Naive thymus-derived CD4-positive, alpha-beta T cell (primary cell): ENCODE results near the gene BRCA2. TPM values are rescaled to one million over a fixed set of nuclear protein-coding genes. Genes with fewer than 3 reads are reported as not detected.

Source experiments
- ATAC-seq: fragments of 150-1000 bp; cut with Tn5 transposase; 2 replicates; pipeline ENCODE4 v1.10.0; 2021; ENCODE audit warnings: mild to moderate bottlenecking, moderate library complexity
- CTCF ChIA-PET: fragments of 350-600 bp; sonication (Branson Sonifier 250); formaldehyde crosslinking; loops from one replicate; lab custom pipeline; 2021; ENCODE audit warnings: antibody characterized with exemption; lab: Charles Lee
- POLR2A ChIA-PET: fragments of 350-600 bp; sonication (Branson Sonifier 250); formaldehyde crosslinking; loops from one replicate; lab custom pipeline; 2021; ENCODE audit warnings: antibody characterized with exemption, inconsistent platforms; lab: Charles Lee
- DNase-seq, 9 donors: peaks; one replicate each; pipeline versions ENCODE4 v3.0.0 to v3.0.0-alpha.2; 2020 to 2022; ENCODE audit warnings: mixed read lengths in 1 of 9
- H3K27ac ChIP-seq: one replicate; pipeline ENCODE4 v1.7.0; 2013; ENCODE audit warnings: mild to moderate bottlenecking, low read depth, low read length, moderate library complexity
- H3K27me3 ChIP-seq, 2 donors: one replicate each; pipeline ENCODE4 v1.7.0; 2013; ENCODE audit warnings: low read length in 2 of 2, mild to moderate bottlenecking in 2 of 2, moderate library complexity in 2 of 2; ENCODE audit not compliant: control insufficient read depth in 2 of 2, insufficient read depth in 2 of 2
- H3K36me3 ChIP-seq, 3 experiments: 1 replicate in 2 of 3; 2 replicates in 1 of 3; pipeline ENCODE4 v1.7.0; 2013; ENCODE audit warnings: low read length in 3 of 3, mild to moderate bottlenecking in 3 of 3, moderate library complexity in 1 of 3; ENCODE audit not compliant: insufficient read depth in 3 of 3, control insufficient read depth in 2 of 3
- H3K4me1 ChIP-seq, 2 donors: one replicate each; pipeline ENCODE4 v1.7.0; 2013; ENCODE audit warnings: low read length in 2 of 2, mild to moderate bottlenecking in 2 of 2, moderate library complexity in 1 of 2; ENCODE audit not compliant: control insufficient read depth in 2 of 2, insufficient read depth in 2 of 2
- H3K4me3 ChIP-seq: 2 replicates; pipeline ENCODE4 v1.7.0; 2013; ENCODE audit warnings: mild to moderate bottlenecking, low read length
- H3K9me3 ChIP-seq, 3 experiments: 1 replicate in 2 of 3; 2 replicates in 1 of 3; pipeline ENCODE4 v1.7.0; 2013; ENCODE audit warnings: low read length in 3 of 3; ENCODE audit not compliant: control insufficient read depth in 2 of 3
- H3K27ac Mint-ChIP-seq, 9 donors: one replicate each; pipeline ENCODE4 v1.8.0; 2020 to 2022; ENCODE audit warnings: mixed read lengths in 9 of 9, mild to moderate bottlenecking in 8 of 9, moderate library complexity in 5 of 9, inconsistent platforms in 2 of 9
- H3K27me3 Mint-ChIP-seq, 5 donors: one replicate each; pipeline ENCODE4 v1.8.0; 2021 to 2022; ENCODE audit warnings: mixed read lengths in 5 of 5, mild to moderate bottlenecking in 1 of 5
- H3K36me3 Mint-ChIP-seq, 5 donors: one replicate each; pipeline ENCODE4 v1.8.0; 2020 to 2022; ENCODE audit warnings: mixed read lengths in 5 of 5, mild to moderate bottlenecking in 3 of 5, inconsistent platforms in 1 of 5
- H3K4me1 Mint-ChIP-seq, 7 donors: one replicate each; pipeline ENCODE4 v1.8.0; 2020 to 2022; ENCODE audit warnings: mixed read lengths in 7 of 7, mild to moderate bottlenecking in 3 of 7, inconsistent platforms in 1 of 7
- H3K4me3 Mint-ChIP-seq, 10 donors: one replicate each; pipeline ENCODE4 v1.8.0; 2020 to 2022; ENCODE audit warnings: mild to moderate bottlenecking in 10 of 10, mixed read lengths in 10 of 10, moderate library complexity in 6 of 10, inconsistent platforms in 2 of 10
- H3K9me3 Mint-ChIP-seq, 11 donors: one replicate each; pipeline ENCODE4 v1.8.0; 2020 to 2022; ENCODE audit warnings: mixed read lengths in 11 of 11, mild to moderate bottlenecking in 4 of 11, inconsistent platforms in 1 of 11, moderate library complexity in 1 of 11
- intact Hi-C, 2 donors: fragments of 100-400 bp; cut with micrococcal nuclease; formaldehyde crosslinking; loops; one replicate each; pipeline ENCODE4 v1.15.1; 2023
- polyA plus RNA-seq, 2 donors: library from polyadenylated mRNA; unstranded; fragments of 300-500 nt; fragmentation: Illumina TruSeq; gene quantifications; one replicate each; pipeline ENCODE4 v1.2.3, GENCODE V29; 2021
- total RNA-seq, 6 experiments: library from RNA in 5 of 6; stranded (reverse) in 5 of 6; gene quantifications; 1 replicate in 5 of 6; 2 replicates in 1 of 6; pipeline ENCODE4 v1.2.3 and lab custom pipeline; 2021 to 2026

The BRCA2 gene
- 10 to 100 TPM in 1 of 5 experiments, 1 to 10 TPM in 4; 3.2 to 19.9 (median 4.3) TPM for total RNA-seq
- 1 to 10 TPM; 1.1 to 1.6 TPM for polyA plus RNA-seq
- total RNA-seq (lab: John Stamatoyannopoulos, UW), result 6.6 reads per million, percentile 28 among the genes with 10 or more reads in this experiment

- Histone ChIP-seq H3K27me3 (no peaks in the 10 kb centered on the region), H3K27ac (peak within 1 kb of the TSS; percentile 99), H3K4me3 (peak within 1 kb of the TSS; percentile 94), H3K9me3 (no peaks in the 10 kb centered on the region), H3K36me3 (peaks cover 0 to 5% (median 0%) of the 10 kb centered on the region in 3 experiments), H3K4me1 (peaks cover 7 to 8% of the 10 kb centered on the region in 2 donors)
- peaks cover 5 to 43% (median 9%) of the 10 kb centered on the region in 7 donors for H3K4me1 Mint-ChIP-seq
- H3K27me3 Mint-ChIP-seq, result no peaks in the 10 kb centered on the region
- ATAC-seq (peak; percentile 94), DNase-seq (peak; percentile 79 to 90 (median 86))
- peak within 1 kb of the TSS; percentile 92 to 98 (median 96) for H3K4me3 Mint-ChIP-seq
- peaks cover 0 to 15% (median 7%) of the 10 kb centered on the region in 5 donors for H3K36me3 Mint-ChIP-seq
- ChIA-PET CTCF (interaction anchor here (0.8 kb wide), 1 partner anchor 172 kb away, joined by 4 read pairs; no protein-coding TSS in a partner anchor), POLR2A (interaction anchor here (0.6 to 3.5 kb wide), 10 partner anchors 10 to 1228 kb away, joined by 3 to 55 read pairs (median 6); partner anchors contain the start of genes FRY, N4BP2L1, N4BP2L2 and PDS5B)
- intact Hi-C loops, result loop anchor here (1.0 to 5.0 kb wide), 14 partner anchors 37 to 1503 kb away; partner anchors contain the start of genes N4BP2L2 (in 2 of the 2), PDS5B (in 2 of the 2), RFC3 (in 2 of the 2) and HSPH1 (in 1 of the 2)
- peak within 1 kb of the TSS; percentile 98 to 100 (median 100) for H3K27ac Mint-ChIP-seq
- no peaks in the 10 kb centered on the region for H3K9me3 Mint-ChIP-seq
Measured at GRCh38 chr13:32315238-32316027, at the start of gene BRCA2, which contains the start of gene ZAR1L. TSS of gene BRCA2 (plus strand) at chr13:32315508. CDS start at chr13:32316461, 953 bp downstream. TSS of gene ZAR1L (minus strand) at chr13:32315363. CDS start at chr13:32311925, 3,438 bp downstream.

DNA sequence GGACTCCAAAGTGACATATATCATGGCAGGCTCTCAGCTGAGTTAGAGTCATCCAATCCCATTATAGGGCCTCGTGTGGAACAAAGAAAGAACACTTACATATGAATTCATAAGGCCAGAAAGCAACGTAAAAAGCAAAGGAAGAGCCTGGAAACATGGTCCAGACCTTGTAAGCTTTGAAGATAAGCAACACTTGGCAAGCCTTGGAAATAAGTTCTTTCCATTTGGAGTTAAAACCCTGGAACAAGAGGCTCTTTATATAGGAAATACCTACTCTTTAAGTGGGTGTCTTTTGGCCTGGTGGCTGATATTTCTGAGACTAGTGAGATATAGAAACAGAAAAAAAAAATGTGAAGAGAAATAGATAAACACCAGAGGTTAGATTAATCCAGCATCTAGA lies 49.6 kb upstream of the BRCA2 start:
- Mint-ChIP-seq H3K36me3 (peaks cover 0 to 28% (median 0%) of the 10 kb centered on the region in 5 donors), H3K27me3 (no peaks in the 10 kb centered on the region), H3K4me3 (no peak overlapping the region), H3K9me3 (no peaks in the 10 kb centered on the region), H3K4me1 (no peaks in the 10 kb centered on the region), H3K27ac (no peak overlapping the region)
- DNase-seq (no peak), ATAC-seq (no peak)
- Histone ChIP-seq H3K4me1 (no peaks in the 10 kb centered on the region), H3K27me3 (no peaks in the 10 kb centered on the region), H3K4me3 (no peak overlapping the region), H3K36me3 (peaks cover 0 to 16% (median 0%) of the 10 kb centered on the region in 3 experiments), H3K9me3 (no peaks in the 10 kb centered on the region), H3K27ac (no peak overlapping the region)
- intact Hi-C loops, result loop anchor here in 1 of 2 donors (5.0 kb wide), 1 partner anchor 1277 kb away; no protein-coding TSS in a partner anchor
- ChIA-PET CTCF (no interaction called here), POLR2A (no interaction called here)

DNA sequence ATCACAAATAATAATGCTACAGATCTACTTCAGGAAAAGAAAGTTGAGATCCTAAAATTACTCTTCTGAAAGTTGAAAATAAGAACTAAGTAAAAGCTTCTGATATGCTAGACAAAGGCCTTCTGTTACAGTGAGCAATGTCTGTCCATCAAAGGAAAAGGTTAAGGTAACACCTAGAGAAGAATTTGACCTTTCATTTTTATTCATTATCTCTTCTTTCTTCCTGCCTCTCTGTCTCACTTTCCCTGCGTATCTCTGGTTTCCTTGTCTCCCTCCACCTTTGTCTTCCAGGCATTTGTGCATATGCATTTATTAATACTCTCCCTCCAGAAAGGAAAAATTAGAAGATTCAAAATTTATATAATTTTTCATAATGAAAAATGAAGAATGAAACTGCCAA lies 49.2 kb upstream of the BRCA2 start:
- no peak overlapping the region for H3K27ac ChIP-seq
- ChIA-PET CTCF (no interaction called here), POLR2A (no interaction called here)
- H3K27me3 Mint-ChIP-seq, result no peaks in the 10 kb centered on the region
- H3K27ac Mint-ChIP-seq, result no peak overlapping the region
- no peak overlapping the region for H3K4me3 ChIP-seq
- H3K4me3 Mint-ChIP-seq, result no peak overlapping the region
- intact Hi-C loops, result loop anchor here in 1 of 2 donors (5.0 kb wide), 1 partner anchor 1276 kb away; no protein-coding TSS in a partner anchor
- H3K27me3 ChIP-seq, result no peaks in the 10 kb centered on the region
- peaks cover 0 to 29% (median 0%) of the 10 kb centered on the region in 5 donors for H3K36me3 Mint-ChIP-seq
- H3K9me3 ChIP-seq, result no peaks in the 10 kb centered on the region
- DNase-seq (no peak), ATAC-seq (no peak)
- H3K4me1 ChIP-seq, result no peaks in the 10 kb centered on the region
- no peaks in the 10 kb centered on the region for H3K9me3 Mint-ChIP-seq
- H3K4me1 Mint-ChIP-seq, result no peaks in the 10 kb centered on the region
- H3K36me3 ChIP-seq, result peaks cover 0 to 16% (median 0%) of the 10 kb centered on the region in 3 experiments

DNA sequence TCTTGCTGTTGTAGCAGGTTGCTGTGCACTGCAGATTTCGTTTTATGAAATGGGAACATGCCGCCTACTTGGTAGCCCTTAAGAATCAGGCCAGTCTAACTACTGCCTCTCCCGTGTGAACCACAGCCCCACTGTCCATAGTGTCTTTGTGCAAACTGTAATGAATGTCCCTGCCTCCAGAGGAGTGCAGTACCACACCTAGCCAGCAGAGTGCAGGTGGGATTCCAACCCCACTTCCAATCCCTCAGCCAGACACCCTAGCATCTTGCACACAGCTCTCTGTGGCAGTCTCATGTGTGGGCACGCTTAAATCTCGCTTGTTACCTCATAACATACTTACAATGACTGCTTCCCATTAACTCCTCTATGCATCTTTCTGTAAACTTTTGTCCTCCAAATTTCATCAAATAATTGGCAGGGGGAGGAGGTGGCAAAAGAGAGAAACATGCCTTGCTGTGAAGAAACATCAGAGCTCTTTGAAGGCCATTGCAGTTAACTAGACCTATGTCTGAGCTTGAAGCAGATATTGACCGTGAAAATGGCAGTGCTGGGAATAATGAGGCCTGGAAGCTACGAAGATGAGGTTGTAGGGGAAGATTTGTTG lies 47.4 kb upstream of the BRCA2 start:
- Histone ChIP-seq H3K36me3 (peaks cover 0 to 19% (median 0%) of the 10 kb centered on the region in 3 experiments), H3K27ac (no peak overlapping the region), H3K9me3 (no peaks in the 10 kb centered on the region), H3K27me3 (no peaks in the 10 kb centered on the region), H3K4me3 (no peak overlapping the region), H3K4me1 (no peaks in the 10 kb centered on the region)
- Mint-ChIP-seq H3K27ac (peak overlapping the region in 1 of 9 donors; percentile 46), H3K4me3 (no peak overlapping the region), H3K4me1 (no peaks in the 10 kb centered on the region), H3K36me3 (peaks cover 0 to 29% (median 8%) of the 10 kb centered on the region in 5 donors), H3K27me3 (no peaks in the 10 kb centered on the region), H3K9me3 (no peaks in the 10 kb centered on the region)
- POLR2A ChIA-PET, result no interaction called here
- CTCF ChIA-PET, result interaction anchor here (0.6 to 1.3 kb wide), 5 partner anchors 116 to 1455 kb away, joined by 3 to 4 read pairs (median 3); no protein-coding TSS in a partner anchor
- ATAC-seq (peak; percentile 76), DNase-seq (peak; percentile 13 to 56 (median 35))
- intact Hi-C loops, result loop anchor here (1.0 to 5.0 kb wide), 5 partner anchors 42 to 1456 kb away; no protein-coding TSS in a partner anchor

DNA sequence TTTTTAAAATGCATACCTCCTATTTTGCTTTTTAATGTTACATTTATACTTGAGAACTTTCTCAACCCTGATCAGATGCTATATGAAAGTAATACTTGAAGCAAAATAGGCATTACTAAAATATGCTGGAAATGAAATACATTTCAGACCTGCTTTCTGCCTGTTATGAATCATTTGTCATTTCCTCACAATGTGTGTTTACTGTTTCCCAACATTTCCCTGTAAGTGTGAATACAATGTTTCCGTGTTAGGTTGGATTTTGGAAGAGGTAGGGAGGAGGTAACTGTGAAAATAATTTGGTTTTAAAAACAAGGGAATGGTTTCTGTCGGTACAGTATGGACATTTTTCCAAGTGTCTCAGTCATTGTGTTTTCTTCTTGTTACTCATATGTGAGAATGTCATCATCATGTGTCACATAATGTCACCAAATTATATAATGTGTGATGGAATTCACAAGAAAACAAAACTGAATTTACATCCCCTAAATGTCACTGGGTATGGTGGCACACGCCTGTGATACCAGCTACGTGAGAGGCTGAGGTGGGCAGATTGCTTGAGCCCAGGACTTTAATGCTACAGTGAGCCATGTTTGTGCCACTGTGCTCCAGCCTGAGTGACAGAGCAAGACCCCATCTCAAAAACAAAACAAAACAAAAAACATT lies 43.2 kb upstream of the BRCA2 start:
- ChIA-PET POLR2A (no interaction called here), CTCF (no interaction called here)
- peaks cover 0 to 32% (median 13%) of the 10 kb centered on the region in 5 donors for H3K36me3 Mint-ChIP-seq
- no peaks in the 10 kb centered on the region for H3K4me1 ChIP-seq
- no peaks in the 10 kb centered on the region for H3K9me3 ChIP-seq
- H3K4me3 ChIP-seq, result no peak overlapping the region
- no peaks in the 10 kb centered on the region for H3K27me3 ChIP-seq
- intact Hi-C loops, result no loop called here
- ATAC-seq, result no peak
- H3K36me3 ChIP-seq, result peaks cover 0 to 11% (median 0%) of the 10 kb centered on the region in 3 experiments
- H3K9me3 Mint-ChIP-seq, result no peaks in the 10 kb centered on the region
- no peaks in the 10 kb centered on the region for H3K27me3 Mint-ChIP-seq
- DNase-seq, result no peak
- no peak overlapping the region for H3K27ac Mint-ChIP-seq
- no peak overlapping the region for H3K4me3 Mint-ChIP-seq
- no peak overlapping the region for H3K27ac ChIP-seq
- no peaks in the 10 kb centered on the region for H3K4me1 Mint-ChIP-seq

DNA sequence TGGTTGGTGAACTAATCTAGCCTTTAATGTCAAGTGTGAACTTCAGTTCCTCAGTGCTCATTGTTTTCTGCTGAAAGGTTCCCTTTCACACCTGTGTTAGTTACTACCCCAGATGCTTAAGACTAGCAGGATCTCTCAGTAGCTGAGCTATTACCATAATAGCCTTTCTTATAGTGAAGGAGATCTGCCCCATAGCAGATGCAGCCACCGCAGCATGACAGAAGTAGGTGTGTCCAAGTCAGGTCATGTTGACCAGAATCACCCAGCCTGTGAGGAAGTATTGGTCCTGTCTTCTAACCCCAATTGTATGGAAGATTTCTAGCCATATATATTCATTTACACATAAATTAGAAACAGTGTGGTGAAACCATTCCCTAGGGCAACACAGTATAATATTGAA lies 37.5 kb upstream of the BRCA2 start:
- no peaks in the 10 kb centered on the region for H3K9me3 Mint-ChIP-seq
- CTCF ChIA-PET, result interaction anchor here (0.6 kb wide), 1 partner anchor 57 kb away, joined by 3 read pairs; no protein-coding TSS in a partner anchor
- no peak overlapping the region for H3K4me3 Mint-ChIP-seq
- H3K4me1 ChIP-seq, result no peaks in the 10 kb centered on the region
- DNase-seq (no peak), ATAC-seq (no peak)
- H3K36me3 Mint-ChIP-seq, result peaks cover 0 to 42% (median 3%) of the 10 kb centered on the region in 5 donors
- no peak overlapping the region for H3K27ac ChIP-seq
- H3K27me3 ChIP-seq, result no peaks in the 10 kb centered on the region
- H3K36me3 ChIP-seq, result peaks cover 0 to 13% (median 0%) of the 10 kb centered on the region in 3 experiments
- intact Hi-C loops, result no loop called here
- H3K4me1 Mint-ChIP-seq, result peaks cover 0 to 2% (median 0%) of the 10 kb centered on the region in 7 donors
- no peaks in the 10 kb centered on the region for H3K27me3 Mint-ChIP-seq
- no peak overlapping the region for H3K27ac Mint-ChIP-seq
- no peaks in the 10 kb centered on the region for H3K9me3 ChIP-seq
- POLR2A ChIA-PET, result no interaction called here
- no peak overlapping the region for H3K4me3 ChIP-seq
